Astrocyte of the spinal cord (primary cell): ENCODE results near the gene ITGA6.

Source experiments
- DNase-seq: peaks from one replicate; pipeline ENCODE4 v3.0.0; 2011; ENCODE audit warnings: low read depth, low spot score
- H3K4me3 ChIP-seq: 2 replicates; pipeline ENCODE4 v1.5.1; 2011; ENCODE audit warnings: low read depth, mild to moderate bottlenecking, low read length, moderate library complexity
- in situ Hi-C: cut with HindIII; loops from 2 replicates; pipeline ENCODE4 v1.10.0; 2017; ENCODE audit warnings: low sequenced_read_pairs
- TF ChIP-seq, protein P1 (sequence below): IDR thresholded peaks from 2 replicates; pipeline ENCODE4 v1.5.1; 2012; ENCODE audit warnings: low read depth, mild to moderate bottlenecking, low read length, inconsistent platforms

ITGA6 gene

DNA sequence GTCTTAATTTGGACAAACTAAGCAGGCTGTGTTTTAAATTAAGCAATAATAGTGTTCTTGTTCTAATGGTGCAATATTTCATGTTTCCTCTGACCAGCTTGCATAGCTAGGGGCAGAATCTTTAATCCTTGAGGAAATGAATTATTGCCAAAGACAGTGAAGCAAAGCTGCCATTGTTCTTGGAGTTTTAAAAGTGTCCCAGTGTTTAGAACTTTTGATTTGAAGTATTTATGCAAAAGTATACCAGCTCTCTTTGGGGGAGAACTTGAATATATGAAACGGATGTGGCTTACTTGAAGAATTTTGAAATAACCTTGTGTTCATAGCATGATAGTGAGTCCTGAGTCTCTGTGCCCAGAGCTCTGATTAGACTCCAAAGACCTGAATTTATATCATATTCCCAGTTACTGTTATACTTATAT is 33.4 kb downstream of the ITGA6 start:
- H3K4me3 ChIP-seq = no peak overlapping the region
- in situ Hi-C loops = no loop called here
- no peak for DNase-seq
- TF ChIP-seq, protein P1, sequence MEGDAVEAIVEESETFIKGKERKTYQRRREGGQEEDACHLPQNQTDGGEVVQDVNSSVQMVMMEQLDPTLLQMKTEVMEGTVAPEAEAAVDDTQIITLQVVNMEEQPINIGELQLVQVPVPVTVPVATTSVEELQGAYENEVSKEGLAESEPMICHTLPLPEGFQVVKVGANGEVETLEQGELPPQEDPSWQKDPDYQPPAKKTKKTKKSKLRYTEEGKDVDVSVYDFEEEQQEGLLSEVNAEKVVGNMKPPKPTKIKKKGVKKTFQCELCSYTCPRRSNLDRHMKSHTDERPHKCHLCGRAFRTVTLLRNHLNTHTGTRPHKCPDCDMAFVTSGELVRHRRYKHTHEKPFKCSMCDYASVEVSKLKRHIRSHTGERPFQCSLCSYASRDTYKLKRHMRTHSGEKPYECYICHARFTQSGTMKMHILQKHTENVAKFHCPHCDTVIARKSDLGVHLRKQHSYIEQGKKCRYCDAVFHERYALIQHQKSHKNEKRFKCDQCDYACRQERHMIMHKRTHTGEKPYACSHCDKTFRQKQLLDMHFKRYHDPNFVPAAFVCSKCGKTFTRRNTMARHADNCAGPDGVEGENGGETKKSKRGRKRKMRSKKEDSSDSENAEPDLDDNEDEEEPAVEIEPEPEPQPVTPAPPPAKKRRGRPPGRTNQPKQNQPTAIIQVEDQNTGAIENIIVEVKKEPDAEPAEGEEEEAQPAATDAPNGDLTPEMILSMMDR = no peak

DNA sequence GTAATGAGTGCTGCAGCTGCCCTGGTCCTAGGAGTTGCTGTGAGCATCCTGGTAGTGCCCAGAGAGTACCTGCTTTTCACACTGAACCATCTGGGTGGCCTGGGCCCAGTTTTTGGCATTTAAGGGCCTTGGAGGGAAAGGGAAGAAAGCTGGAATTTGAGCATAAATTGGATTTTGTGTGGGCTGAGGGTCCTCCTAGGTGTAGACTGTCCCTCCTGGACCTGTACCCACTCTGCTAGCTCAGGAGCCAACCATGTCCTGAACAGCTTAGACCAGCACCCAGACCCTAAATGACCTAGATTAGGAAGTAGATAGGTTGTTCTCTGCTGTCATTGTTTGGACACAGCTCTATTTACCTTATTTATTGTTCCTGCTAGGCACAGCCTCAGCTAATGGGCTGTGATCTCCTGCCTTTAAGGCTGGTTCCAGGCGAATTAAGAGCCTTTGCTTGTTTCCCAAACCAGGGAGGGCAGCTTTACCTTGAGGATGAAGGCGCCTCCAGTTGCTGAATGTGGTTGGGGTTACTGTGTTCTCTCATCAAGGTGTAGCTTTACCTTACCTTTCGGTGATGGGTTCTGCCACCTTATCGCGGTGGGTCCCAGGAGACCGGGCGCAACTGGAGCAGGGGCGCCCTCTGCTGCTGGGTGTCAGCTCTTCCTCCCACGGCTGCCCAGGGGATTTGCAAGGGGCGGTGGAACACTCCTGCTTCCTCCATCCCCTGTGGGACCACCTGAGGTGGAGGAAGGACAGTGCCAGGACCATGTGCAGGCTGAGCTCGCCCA is 34.4 kb downstream of the ITGA6 start:
- peak; percentile 51 for DNase-seq
- H3K4me3 ChIP-seq = no peak overlapping the region
- in situ Hi-C loops = no loop called here
- TF ChIP-seq, protein P1 = peak; percentile 89

DNA sequence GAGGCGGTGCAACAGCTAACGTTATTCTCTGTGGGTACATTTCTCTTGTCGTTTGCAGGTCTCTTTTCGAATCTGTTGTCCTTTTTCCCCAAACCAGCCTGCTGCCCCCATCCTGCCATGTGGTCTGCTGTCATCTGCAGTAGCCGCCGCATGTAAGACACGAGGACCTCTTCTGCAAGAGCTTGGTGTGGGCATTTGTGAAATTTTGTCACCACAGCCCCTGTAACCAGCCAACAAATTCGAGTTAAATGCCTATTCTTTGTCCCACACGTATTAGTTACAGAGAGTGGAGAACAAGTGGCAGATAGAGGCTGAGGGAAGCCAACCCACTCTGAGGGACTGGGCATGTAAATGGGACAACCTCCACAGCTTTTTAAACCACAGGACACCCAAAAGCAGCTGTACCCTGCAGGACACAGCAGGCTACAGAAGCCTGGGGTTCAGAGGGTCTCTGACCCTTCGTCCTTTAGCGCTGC is 35.0 kb downstream of the ITGA6 start:
- TF ChIP-seq, protein P1 = no peak
- no peak for DNase-seq
- in situ Hi-C loops = no loop called here
- H3K4me3 ChIP-seq = no peak overlapping the region

DNA sequence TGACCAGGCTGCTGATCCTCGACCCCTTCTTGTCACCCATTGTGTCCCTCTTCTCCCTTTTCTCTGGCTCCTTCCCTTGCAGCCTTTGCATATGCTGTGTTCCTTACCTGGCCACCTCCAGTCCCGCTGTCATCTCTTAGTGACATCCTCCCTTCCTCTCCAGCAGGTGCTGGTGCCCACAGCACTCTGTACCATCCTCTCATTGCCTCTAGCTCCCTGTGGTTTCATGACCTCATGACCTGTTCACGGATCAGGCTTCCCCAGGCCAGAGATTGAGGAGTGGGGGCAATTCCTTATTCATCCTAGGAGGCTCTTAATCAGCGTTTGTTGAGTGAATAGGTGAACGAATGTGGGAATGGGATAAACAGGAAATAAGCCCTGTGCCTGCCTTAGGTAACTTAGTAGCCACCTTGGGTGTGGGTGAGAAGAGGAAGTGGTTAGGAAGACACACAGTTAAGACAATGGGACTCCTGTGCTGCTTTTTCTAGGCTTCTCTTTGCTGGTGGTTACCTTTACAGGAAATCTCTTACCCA is 35.5 kb downstream of the ITGA6 start:
- H3K4me3 ChIP-seq = no peak overlapping the region
- DNase-seq = no peak
- TF ChIP-seq, protein P1 = no peak
- in situ Hi-C loops = no loop called here

DNA sequence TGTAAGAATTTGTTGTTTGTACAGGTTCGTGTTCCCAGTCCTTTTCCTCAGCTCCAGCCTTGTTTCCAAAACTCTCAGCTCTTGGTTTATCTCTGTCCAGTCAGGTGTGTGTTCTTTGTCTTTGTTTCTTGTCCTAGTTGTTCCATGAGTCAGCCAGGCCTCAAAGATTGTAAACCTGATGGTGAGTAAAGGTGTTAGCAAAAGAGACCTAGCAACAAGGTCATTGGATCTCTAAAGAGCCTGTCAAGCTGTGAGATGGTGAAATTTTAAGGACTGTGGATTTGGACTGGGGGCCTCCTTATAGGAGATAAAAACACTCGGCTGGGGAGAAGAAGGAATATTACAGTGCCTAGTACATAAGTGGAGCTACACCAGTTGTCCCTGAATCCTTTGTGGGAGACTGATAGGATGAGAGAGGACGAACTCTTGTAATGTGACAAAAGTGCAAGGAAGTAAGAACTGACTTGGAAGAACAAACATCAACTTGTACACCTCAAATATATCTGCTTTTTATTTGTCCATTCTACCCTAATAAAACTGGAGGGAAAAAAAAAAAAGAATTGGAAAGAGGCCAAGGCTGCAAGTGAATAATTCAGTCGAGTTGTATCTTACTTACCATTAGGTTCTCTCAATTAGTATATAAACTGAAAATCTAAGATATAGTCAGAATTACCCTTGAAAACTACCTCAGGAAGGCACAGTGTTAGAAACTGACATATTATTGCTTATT is 37.2 kb downstream of the ITGA6 start:
- TF ChIP-seq, protein P1 = no peak
- H3K4me3 ChIP-seq = no peak overlapping the region
- no peak for DNase-seq
- in situ Hi-C loops = no loop called here

DNA sequence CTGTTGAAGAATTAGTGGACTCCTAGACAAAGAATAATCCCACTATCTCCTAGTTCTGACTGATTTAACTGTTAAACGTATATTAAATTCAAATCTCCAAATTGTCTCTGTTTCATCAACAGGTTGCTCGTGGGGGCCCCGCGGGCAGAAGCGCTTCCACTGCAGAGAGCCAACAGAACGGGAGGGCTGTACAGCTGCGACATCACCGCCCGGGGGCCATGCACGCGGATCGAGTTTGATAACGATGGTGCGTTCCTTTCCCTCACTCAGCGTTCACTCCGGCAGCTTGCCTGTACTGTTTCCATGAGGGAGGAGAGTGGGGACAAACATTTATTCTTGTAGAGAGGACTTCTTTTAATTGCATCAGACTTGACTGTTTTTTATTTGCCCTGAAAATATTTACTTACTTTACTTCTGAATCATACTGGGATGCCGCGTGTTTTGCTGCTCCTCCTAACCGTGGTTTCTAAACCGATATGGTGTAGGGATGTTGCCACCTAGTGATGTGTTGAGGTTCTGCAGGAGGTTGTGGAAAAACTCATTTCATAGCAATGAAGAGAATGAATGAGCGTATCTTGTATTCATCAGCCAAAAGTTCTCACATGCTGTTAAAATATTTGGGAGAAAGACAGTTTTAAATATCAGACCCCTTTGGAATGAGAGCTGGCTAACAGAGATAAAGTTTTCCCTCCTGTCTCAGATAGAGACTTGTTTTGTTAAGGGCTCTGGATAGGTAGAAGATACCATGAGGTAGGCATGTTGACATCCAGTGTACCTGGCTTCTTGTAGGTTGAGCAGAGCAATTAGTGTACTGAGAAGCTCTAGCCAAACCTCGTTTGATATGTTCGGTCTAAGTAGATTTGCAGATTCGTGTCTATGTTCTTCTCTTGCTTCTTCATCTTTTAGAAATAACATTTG is 38.3 kb downstream of the ITGA6 start:
- TF ChIP-seq, protein P1 = peak; percentile 86
- DNase-seq = peak; percentile 85
- peak overlapping the region; percentile 20 for H3K4me3 ChIP-seq
- in situ Hi-C loops = no loop called here
